HepG2 (cell line): ENCODE measurements around the gene ZNF586. TPM values are rescaled to one million over a fixed set of nuclear protein-coding genes. Genes with fewer than 3 reads are reported as not detected.

ENCODE experiments used
- CBFB ChIP-seq: sonication (generic); formaldehyde crosslinking; IDR thresholded peaks from 2 replicates; pipeline ENCODE4 v1.4.0; 2020; ENCODE audit warnings: missing genetic modification reagents
- CREM ChIP-seq, 2 experiments: sonication (generic) in 1 of 2; formaldehyde crosslinking in 1 of 2; IDR thresholded peaks; 2 replicates each; pipeline versions ENCODE4 v1.4.0 to v1.6.1; 2016 to 2020; ENCODE audit warnings: antibody characterized with exemption in 1 of 2, mild to moderate bottlenecking in 1 of 2, missing genetic modification reagents in 1 of 2
- FOXK2 ChIP-seq: fragments of 450-650 bp; IDR thresholded peaks from 2 replicates; pipeline ENCODE4 v1.6.1; 2016
- JUN ChIP-seq: sonication (generic); formaldehyde crosslinking; IDR thresholded peaks from 2 replicates; pipeline ENCODE4 v1.4.0; 2020; ENCODE audit warnings: mild to moderate bottlenecking, missing genetic modification reagents
- NFIC ChIP-seq: IDR thresholded peaks from 2 replicates; pipeline ENCODE4 v1.6.1; 2012; ENCODE audit warnings: mild to moderate bottlenecking, low read length, inconsistent platforms
- NPAS2 ChIP-seq: sonication (generic); formaldehyde crosslinking; IDR thresholded peaks from 2 replicates; pipeline ENCODE4 v1.8.0; 2022; ENCODE audit warnings: mild to moderate bottlenecking, missing genetic modification reagents, borderline replicate concordance
- POLR2AphosphoS2 ChIP-seq: IDR thresholded peaks from 2 replicates; pipeline ENCODE4 v1.6.1; 2011; ENCODE audit warnings: low read depth, low read length, improper control_type of control experiment
- RNF2 ChIP-seq: fragments of 450-650 bp; conservative IDR thresholded peaks from 2 replicates; pipeline ENCODE4 v1.6.1; 2016; ENCODE audit warnings: low read depth
- SP1 ChIP-seq, 2 experiments: fragments of 450-650 bp in 1 of 2; sonication (generic) in 1 of 2; formaldehyde crosslinking in 1 of 2; IDR thresholded peaks; 2 replicates each; pipeline versions ENCODE4 v1.4.0 to v1.6.1; 2016 to 2020; ENCODE audit warnings: missing genetic modification reagents in 1 of 2
- ZNF12 ChIP-seq: sonication (generic); formaldehyde crosslinking; IDR thresholded peaks from 2 replicates; pipeline ENCODE4 v1.5.0; 2020; ENCODE audit warnings: missing genetic modification reagents
- ZNF318 ChIP-seq: sonication (generic); formaldehyde crosslinking; IDR thresholded peaks from 2 replicates; pipeline ENCODE4 v1.4.0; 2020; ENCODE audit warnings: mild to moderate bottlenecking, missing genetic modification reagents
- ZNF335 ChIP-seq: sonication (generic); formaldehyde crosslinking; IDR thresholded peaks from 2 replicates; pipeline ENCODE4 v1.4.0; 2020; ENCODE audit warnings: missing genetic modification reagents
- ZNF614 ChIP-seq: IDR thresholded peaks from 2 replicates; pipeline ENCODE4 v1.6.1; 2018; ENCODE audit warnings: missing biosample characterization, missing genetic modification reagents, inconsistent platforms, borderline replicate concordance
- polyA plus RNA-seq, 8 experiments: library from polyadenylated mRNA; depleted of rRNA in 3 of 8; stranded (reverse) in 7 of 8; unstranded in 1 of 8; fragments of >200 nt; fragmentation: Illumina TruSeq in 4 of 8; extraction: Trizol in 4 of 8; gene quantifications; 2 replicates each; pipeline versions ENCODE4 v1.2.1 to v1.2.3, GENCODE V29; 2011 to 2016; ENCODE audit warnings: low read depth in 4 of 8, missing spikeins in 1 of 8, mixed read lengths in 1 of 8; ENCODE audit not compliant: insufficient read depth in 1 of 8
- total RNA-seq, 5 experiments: library from RNA; depleted of rRNA; stranded (reverse); fragments of >200 nt; fragmentation: Illumina TruSeq; extraction: Trizol; gene quantifications; 2 replicates each; pipeline ENCODE4 v1.2.3, GENCODE V29; 2016; ENCODE audit warnings: low read depth in 1 of 5
- TF ChIP-seq, protein P1 (sequence below): sonication (generic); formaldehyde crosslinking; IDR thresholded peaks from 2 replicates; pipeline ENCODE4 v1.4.0; 2020; ENCODE audit warnings: mild to moderate bottlenecking, missing genetic modification reagents
- TF ChIP-seq, protein P2 (sequence below): sonication (generic); formaldehyde crosslinking; IDR thresholded peaks from 2 replicates; pipeline ENCODE4 v1.8.1; 2023; ENCODE audit warnings: mild to moderate bottlenecking, missing genetic modification reagents
- TF ChIP-seq, protein P3 (sequence below): IDR thresholded peaks from 2 replicates; pipeline ENCODE4 v1.6.1; 2016; ENCODE audit warnings: mild to moderate bottlenecking

The ZNF586 gene
- total and polyA plus RNA-seq, 2 of the 13 experiments (the other 11 are each of a cell fraction or from before 2014, with no cell fraction given): 0.50 to 3.4 TPM

DNA sequence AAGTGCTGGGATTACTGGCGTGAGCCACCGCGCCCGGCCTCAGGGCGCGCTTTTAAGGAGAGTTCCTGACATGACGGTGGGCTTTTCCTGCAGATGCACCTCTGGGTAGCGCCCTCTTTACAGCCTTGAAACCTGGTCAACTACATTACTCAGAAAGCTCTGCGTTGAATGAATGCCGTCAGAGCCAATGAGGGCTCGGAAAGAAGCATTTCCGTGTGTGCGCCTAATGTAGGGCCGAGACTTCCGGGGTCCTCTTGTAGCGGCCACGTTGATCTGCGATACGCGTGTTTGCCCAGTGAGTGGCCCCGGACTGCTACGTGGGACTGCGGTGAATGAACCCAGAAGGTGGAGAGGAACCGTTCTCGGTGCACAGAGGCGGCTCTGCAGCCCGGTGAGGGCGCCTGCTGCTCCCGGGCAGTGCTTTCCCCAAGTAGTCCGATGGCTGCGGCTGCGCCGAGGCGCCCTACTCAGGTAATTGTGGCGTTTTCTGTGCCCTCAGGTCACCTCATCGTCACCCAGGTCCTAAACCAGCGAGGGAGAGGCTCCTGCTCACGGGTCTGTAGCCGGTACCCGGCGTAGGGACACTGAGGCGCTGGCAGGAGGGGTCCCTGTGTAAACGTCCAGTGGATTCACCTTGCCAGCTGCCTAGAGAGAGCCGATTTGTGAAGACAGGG is 50.1 kb downstream of the ZNF586 start (continued):
- TF ChIP-seq, protein P1, sequence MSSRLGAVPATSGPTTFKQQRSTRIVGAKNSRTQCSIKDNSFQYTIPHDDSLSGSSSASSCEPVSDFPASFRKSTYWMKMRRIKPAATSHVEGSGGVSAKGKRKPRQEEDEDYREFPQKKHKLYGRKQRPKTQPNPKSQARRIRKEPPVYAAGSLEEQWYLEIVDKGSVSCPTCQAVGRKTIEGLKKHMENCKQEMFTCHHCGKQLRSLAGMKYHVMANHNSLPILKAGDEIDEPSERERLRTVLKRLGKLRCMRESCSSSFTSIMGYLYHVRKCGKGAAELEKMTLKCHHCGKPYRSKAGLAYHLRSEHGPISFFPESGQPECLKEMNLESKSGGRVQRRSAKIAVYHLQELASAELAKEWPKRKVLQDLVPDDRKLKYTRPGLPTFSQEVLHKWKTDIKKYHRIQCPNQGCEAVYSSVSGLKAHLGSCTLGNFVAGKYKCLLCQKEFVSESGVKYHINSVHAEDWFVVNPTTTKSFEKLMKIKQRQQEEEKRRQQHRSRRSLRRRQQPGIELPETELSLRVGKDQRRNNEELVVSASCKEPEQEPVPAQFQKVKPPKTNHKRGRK: no peak
- TF ChIP-seq NPAS2 (CRISPR knock-in tag): no peak
- TF ChIP-seq ZNF318 (CRISPR knock-in tag): no peak
- TF ChIP-seq, protein P2, sequence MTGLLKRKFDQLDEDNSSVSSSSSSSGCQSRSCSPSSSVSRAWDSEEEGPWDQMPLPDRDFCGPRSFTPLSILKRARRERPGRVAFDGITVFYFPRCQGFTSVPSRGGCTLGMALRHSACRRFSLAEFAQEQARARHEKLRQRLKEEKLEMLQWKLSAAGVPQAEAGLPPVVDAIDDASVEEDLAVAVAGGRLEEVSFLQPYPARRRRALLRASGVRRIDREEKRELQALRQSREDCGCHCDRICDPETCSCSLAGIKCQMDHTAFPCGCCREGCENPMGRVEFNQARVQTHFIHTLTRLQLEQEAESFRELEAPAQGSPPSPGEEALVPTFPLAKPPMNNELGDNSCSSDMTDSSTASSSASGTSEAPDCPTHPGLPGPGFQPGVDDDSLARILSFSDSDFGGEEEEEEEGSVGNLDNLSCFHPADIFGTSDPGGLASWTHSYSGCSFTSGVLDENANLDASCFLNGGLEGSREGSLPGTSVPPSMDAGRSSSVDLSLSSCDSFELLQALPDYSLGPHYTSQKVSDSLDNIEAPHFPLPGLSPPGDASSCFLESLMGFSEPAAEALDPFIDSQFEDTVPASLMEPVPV: 0 out of 2 replicates have a peak, but pooled peaks have one; percentile 29
- TF ChIP-seq RNF2: no peak
- TF ChIP-seq, protein P3, sequence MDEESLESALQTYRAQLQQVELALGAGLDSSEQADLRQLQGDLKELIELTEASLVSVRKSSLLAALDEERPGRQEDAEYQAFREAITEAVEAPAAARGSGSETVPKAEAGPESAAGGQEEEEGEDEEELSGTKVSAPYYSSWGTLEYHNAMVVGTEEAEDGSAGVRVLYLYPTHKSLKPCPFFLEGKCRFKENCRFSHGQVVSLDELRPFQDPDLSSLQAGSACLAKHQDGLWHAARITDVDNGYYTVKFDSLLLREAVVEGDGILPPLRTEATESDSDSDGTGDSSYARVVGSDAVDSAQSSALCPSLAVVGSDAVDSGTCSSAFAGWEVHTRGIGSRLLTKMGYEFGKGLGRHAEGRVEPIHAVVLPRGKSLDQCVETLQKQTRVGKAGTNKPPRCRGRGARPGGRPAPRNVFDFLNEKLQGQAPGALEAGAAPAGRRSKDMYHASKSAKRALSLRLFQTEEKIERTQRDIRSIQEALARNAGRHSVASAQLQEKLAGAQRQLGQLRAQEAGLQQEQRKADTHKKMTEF: peak; percentile 86
- TF ChIP-seq JUN: no peak
- peak; percentile 89 for TF ChIP-seq ZNF335 (CRISPR knock-in tag)
- TF ChIP-seq CBFB (CRISPR knock-in tag): no peak
- TF ChIP-seq FOXK2: 0 out of 2 replicates have a peak, but pooled peaks have one; percentile 9
- no peak for TF ChIP-seq NFIC
- no peak for TF ChIP-seq ZNF12 (CRISPR knock-in tag)
- no peak for TF ChIP-seq POLR2AphosphoS2
- peak; percentile 79 for TF ChIP-seq CREM (IDR thresholded peaks at IDR 0.05)
- TF ChIP-seq CREM (CRISPR knock-in tag; IDR thresholded peaks at IDR 0.05): no peak
- no peak for TF ChIP-seq SP1 (IDR thresholded peaks at IDR 0.05)
- TF ChIP-seq SP1 (CRISPR knock-in tag; IDR thresholded peaks at IDR 0.05): peak; percentile 31; the same call in 1 of the 2 replicates
- TF ChIP-seq ZNF614: peak; percentile 78; the same call in 1 of the 2 replicates
